ENCODE measurements around the gene RNF149. TPM values are rescaled to one million over a fixed set of nuclear protein-coding genes. Genes with fewer than 3 reads are reported as not detected.
A peak's percentile ranks its signal among the peaks of the same experiment; 100 is the strongest.

The RNF149 gene
- total RNA-seq, 2 experiments from 2014 or later, result 48.7 to 53.2 TPM

DNA sequence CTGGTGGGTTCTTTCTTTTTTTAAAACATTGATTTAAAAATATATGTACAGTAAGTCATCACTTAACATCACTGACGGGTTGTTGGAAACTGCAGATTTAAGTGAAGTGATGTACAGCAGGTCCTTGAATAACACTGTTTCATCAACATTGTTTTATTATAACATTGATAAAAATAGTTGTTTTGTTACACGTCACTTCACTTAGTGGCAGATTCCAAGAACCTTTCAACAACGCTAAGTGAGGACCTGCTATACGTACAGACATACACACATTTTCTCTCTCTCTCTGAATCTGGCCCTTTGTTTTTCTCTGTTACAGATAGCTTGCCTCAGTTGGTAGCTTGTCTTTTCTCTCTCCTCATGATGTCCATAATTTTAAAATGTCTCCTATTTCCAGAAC lies 46.4 kb downstream of the RNF149 start:
- H3K36me3 Mint-ChIP-seq (ENCODE audit: low read depth), result peaks cover 51% of the 10 kb centered on the region
- H3K4me1 Mint-ChIP-seq (ENCODE audit: low read depth), result peaks cover 32% of the 10 kb centered on the region
- ChIA-PET CTCF (no interaction called here), POLR2A (interaction anchor here (0.9 to 2.1 kb wide), 3 partner anchors 8 to 36 kb away, joined by 3 to 9 read pairs (median 4); partner anchors contain the start of gene CNOT11)
- no peak overlapping the region for H3K27ac Mint-ChIP-seq
- intact Hi-C loops (cut with micrococcal nuclease), result no loop called here
- no peak overlapping the region for H3K4me3 Mint-ChIP-seq
- TF ChIP-seq, protein P1, sequence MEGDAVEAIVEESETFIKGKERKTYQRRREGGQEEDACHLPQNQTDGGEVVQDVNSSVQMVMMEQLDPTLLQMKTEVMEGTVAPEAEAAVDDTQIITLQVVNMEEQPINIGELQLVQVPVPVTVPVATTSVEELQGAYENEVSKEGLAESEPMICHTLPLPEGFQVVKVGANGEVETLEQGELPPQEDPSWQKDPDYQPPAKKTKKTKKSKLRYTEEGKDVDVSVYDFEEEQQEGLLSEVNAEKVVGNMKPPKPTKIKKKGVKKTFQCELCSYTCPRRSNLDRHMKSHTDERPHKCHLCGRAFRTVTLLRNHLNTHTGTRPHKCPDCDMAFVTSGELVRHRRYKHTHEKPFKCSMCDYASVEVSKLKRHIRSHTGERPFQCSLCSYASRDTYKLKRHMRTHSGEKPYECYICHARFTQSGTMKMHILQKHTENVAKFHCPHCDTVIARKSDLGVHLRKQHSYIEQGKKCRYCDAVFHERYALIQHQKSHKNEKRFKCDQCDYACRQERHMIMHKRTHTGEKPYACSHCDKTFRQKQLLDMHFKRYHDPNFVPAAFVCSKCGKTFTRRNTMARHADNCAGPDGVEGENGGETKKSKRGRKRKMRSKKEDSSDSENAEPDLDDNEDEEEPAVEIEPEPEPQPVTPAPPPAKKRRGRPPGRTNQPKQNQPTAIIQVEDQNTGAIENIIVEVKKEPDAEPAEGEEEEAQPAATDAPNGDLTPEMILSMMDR (IDR thresholded peaks at IDR 0.05), result no peak
- DNase-seq, result no peak
- no peaks in the 10 kb centered on the region for H3K27me3 Mint-ChIP-seq
- ATAC-seq, result no peak
- H3K9me3 Mint-ChIP-seq, result no peaks in the 10 kb centered on the region

DNA sequence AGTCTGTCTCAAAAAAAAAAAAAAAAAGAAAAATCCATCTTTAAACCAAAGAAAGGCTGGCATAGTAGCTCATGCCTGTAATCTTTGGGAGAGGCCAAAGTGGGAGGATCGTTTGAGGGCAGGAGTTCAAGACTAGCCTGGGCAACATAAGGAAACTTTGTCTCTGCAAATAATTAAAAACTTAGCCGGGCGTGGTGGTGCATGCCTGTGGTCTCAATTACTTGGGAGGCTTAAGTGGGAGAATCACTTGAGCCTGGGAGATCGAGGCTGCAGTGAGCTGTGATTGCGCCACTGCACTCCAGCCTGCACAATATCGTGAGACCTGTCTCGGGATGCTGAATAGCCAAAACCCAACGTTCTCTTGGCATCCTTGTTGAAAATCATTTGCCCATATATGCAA lies 49.7 kb downstream of the RNF149 start:
- no peak for ATAC-seq
- Mint-ChIP-seq H3K9me3 (no peaks in the 10 kb centered on the region), H3K4me3 (no peak overlapping the region), H3K27me3 (no peaks in the 10 kb centered on the region), H3K36me3 (ENCODE audit: low read depth) (peaks cover 49% of the 10 kb centered on the region), H3K4me1 (ENCODE audit: low read depth) (peaks cover 49% of the 10 kb centered on the region), H3K27ac (no peak overlapping the region)
- TF ChIP-seq, protein P1 (IDR thresholded peaks at IDR 0.05), result no peak
- no peak for DNase-seq
- ChIA-PET CTCF (interaction anchor here (1.2 kb wide), 1 partner anchor 14 kb away, joined by 3 read pairs; no protein-coding TSS in a partner anchor), POLR2A (interaction anchor here (1.0 kb wide), 1 partner anchor 9 kb away, joined by 5 read pairs; no protein-coding TSS in a partner anchor)
- intact Hi-C loops (cut with micrococcal nuclease), result no loop called here

DNA sequence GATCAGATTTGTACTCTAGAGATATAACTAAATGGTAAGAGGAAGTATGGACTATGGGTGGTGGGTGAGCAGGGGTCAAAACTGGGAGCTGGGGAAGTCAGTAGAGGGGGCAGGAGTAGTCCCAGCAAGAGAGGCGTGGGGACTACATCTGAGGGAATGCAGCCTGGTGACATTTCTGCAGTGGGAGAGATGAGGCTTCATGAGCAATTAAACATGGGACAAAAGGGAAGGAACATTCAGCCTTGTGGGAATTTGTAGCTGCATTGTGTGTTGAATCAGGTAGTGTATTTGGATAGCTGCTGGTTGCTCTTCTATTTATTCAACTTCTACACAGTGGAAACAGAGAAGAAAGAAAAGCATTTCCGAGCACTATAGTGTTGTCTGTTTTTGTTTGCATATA lies 52.2 kb downstream of the RNF149 start:
- ChIA-PET POLR2A (interaction anchor here (1.5 to 4.8 kb wide), 2 partner anchors 10 to 47 kb away, joined by 6 to 25 read pairs; no protein-coding TSS in a partner anchor), CTCF (interaction anchor here (1.4 to 1.8 kb wide), 2 partner anchors 14 to 25 kb away, joined by 4 to 6 read pairs; no protein-coding TSS in a partner anchor)
- H3K36me3 Mint-ChIP-seq (ENCODE audit: low read depth), result peaks cover 42% of the 10 kb centered on the region

DNA sequence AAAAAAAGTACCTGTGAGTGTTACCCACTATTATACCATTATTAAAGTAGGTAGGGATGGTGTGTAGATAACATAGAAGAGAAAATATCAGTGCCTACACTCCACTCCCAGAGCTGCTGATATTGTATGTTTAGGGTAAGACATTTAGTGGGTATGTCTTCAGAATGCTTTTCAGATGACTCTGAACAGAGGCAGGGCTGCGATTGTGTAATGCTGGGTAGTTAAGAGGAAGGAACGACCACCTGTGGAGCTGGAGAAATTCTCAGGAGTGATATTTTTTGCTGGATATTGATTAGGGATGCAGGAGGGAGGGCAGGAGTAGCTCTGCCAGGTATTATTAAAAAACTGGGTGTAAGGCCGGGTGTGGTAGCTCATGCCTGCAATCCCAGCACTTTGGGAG lies 53.0 kb downstream of the RNF149 start:
- Mint-ChIP-seq H3K27ac (peak overlapping the region; percentile 50), H3K27me3 (no peaks in the 10 kb centered on the region), H3K4me1 (ENCODE audit: low read depth) (peaks cover 54% of the 10 kb centered on the region), H3K9me3 (no peaks in the 10 kb centered on the region), H3K4me3 (no peak overlapping the region), H3K36me3 (ENCODE audit: low read depth) (peaks cover 40% of the 10 kb centered on the region)
- no peak for DNase-seq
- POLR2A ChIA-PET, result interaction anchor here (0.8 to 4.8 kb wide), 3 partner anchors 11 to 48 kb away, joined by 3 to 25 read pairs (median 6); no protein-coding TSS in a partner anchor
- CTCF ChIA-PET, result no interaction called here
- TF ChIP-seq, protein P1 (IDR thresholded peaks at IDR 0.05), result no peak
- intact Hi-C loops (cut with micrococcal nuclease), result no loop called here
- no peak for ATAC-seq

More for the DNA sequence above, 52.2 kb downstream of the RNF149 start:
- no peak overlapping the region for H3K27ac Mint-ChIP-seq
- no peaks in the 10 kb centered on the region for H3K9me3 Mint-ChIP-seq
- intact Hi-C loops (cut with micrococcal nuclease), result no loop called here
- no peak for ATAC-seq
- no peak for DNase-seq
- TF ChIP-seq, protein P1 (IDR thresholded peaks at IDR 0.05), result no peak
- H3K27me3 Mint-ChIP-seq, result no peaks in the 10 kb centered on the region
- no peak overlapping the region for H3K4me3 Mint-ChIP-seq
- H3K4me1 Mint-ChIP-seq (ENCODE audit: low read depth), result peaks cover 51% of the 10 kb centered on the region

DNA sequence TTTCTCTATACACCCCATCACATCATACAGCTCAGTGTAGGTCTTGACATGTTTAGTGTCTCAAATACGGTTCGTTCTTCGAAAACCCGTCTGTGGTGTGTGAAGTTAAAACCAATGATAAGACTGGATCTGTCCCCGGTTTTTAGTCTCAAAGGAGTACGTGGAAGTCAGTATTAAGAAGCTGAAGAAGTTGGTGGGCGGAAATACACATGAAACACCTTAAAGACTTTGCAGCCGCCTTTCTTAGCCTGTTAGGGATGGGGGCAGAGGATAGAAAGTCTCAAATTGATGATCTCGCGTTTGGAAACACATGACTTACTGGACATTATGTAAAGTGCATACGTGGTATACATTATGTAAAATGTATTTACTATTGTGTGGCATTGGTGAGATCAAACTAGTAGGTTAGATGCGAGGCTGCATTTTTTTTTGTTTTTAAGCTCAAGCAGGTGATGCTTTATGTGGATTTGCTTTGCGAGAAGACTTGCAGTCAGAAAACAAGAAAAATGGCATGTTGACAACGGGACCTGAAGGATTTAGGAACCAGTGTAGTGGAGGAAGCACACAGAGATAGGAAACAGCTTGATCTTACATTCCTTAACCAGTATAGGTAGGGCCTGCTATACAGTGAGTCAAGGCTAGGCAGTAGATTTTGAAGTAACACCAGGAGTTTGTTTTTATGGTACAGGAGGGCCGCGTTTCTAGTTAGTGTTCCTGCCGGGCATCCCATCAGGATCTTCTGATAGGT lies 54.6 kb downstream of the RNF149 start:
- TF ChIP-seq, protein P1 (IDR thresholded peaks at IDR 0.05), result no peak
- ChIA-PET POLR2A (interaction anchor here (0.6 to 4.8 kb wide), 13 partner anchors 9 to 692 kb away, joined by 3 to 25 read pairs (median 4); partner anchors contain the start of genes RNF149 and RPL31), CTCF (interaction anchor here (0.6 to 4.1 kb wide), 5 partner anchors 17 to 104 kb away, joined by 3 to 11 read pairs (median 6); no protein-coding TSS in a partner anchor)
- intact Hi-C loops (cut with micrococcal nuclease), result loop anchor here (5.0 kb wide), 1 partner anchor 53 kb away; the partner anchor contains the start of gene RNF149
- H3K36me3 Mint-ChIP-seq (ENCODE audit: low read depth), result peaks cover 33% of the 10 kb centered on the region
- peaks cover 45% of the 10 kb centered on the region for H3K4me1 Mint-ChIP-seq (ENCODE audit: low read depth)
- ATAC-seq (no peak), DNase-seq (peak; percentile 4)
- H3K9me3 Mint-ChIP-seq, result no peaks in the 10 kb centered on the region
- peak overlapping the region; percentile 88 for H3K4me3 Mint-ChIP-seq
- H3K27me3 Mint-ChIP-seq, result no peaks in the 10 kb centered on the region
- H3K27ac Mint-ChIP-seq, result peak overlapping the region; percentile 91
